Adrenal gland (tissue), 5 donors: ENCODE results near the gene LRP1-AS.

Source experiments
- CTCF ChIP-seq, 6 experiments: fragments of 450-650 bp in 4 of 6; fragments of 200-600 bp in 2 of 6; sonication (generic) in 1 of 6; IDR thresholded peaks; 1 replicate in 5 of 6; 2 replicates in 1 of 6; pipeline versions ENCODE4 v1.5.1 to v1.8.0; 2016 to 2021; ENCODE audit warnings: antibody characterized with exemption in 6 of 6, mild to moderate bottlenecking in 2 of 6, moderate library complexity in 1 of 6
- POLR2A ChIP-seq, 2 donors: fragments of 450-650 bp; IDR thresholded peaks; one replicate each; pipeline ENCODE4 v1.6.1; 2017; ENCODE audit warnings: antibody characterized with exemption in 2 of 2, mild to moderate bottlenecking in 2 of 2, moderate library complexity in 1 of 2
- donor health status: DM: no; HTN: no; CAD: no.

- TF ChIP-seq CTCF (IDR thresholded peaks at IDR 0.05) (no peak), POLR2A (IDR thresholded peaks at IDR 0.05) (no peak)
These were observed 18.0 kb downstream of the LRP1-AS start for GRCh38 chr12:57129321-57129842.
